ENCODE results near the gene FSTL4.

- TF ChIP-seq CTCF (IDR thresholded peaks at IDR 0.05) (no peak), POLR2A (IDR thresholded peaks at IDR 0.05) (no peak)
These were observed 122.7 kb downstream of the FSTL4 start for GRCh38 chr5:133489632-133490031.
